Measurements from ENCODE around the gene LYL1. TPM values are rescaled to one million over a fixed set of nuclear protein-coding genes. Genes with fewer than 3 reads are reported as not detected.

The LYL1 gene
- total and polyA plus RNA-seq, 2 donors from 2014 or later: 8.5 to 13.8 TPM

DNA sequence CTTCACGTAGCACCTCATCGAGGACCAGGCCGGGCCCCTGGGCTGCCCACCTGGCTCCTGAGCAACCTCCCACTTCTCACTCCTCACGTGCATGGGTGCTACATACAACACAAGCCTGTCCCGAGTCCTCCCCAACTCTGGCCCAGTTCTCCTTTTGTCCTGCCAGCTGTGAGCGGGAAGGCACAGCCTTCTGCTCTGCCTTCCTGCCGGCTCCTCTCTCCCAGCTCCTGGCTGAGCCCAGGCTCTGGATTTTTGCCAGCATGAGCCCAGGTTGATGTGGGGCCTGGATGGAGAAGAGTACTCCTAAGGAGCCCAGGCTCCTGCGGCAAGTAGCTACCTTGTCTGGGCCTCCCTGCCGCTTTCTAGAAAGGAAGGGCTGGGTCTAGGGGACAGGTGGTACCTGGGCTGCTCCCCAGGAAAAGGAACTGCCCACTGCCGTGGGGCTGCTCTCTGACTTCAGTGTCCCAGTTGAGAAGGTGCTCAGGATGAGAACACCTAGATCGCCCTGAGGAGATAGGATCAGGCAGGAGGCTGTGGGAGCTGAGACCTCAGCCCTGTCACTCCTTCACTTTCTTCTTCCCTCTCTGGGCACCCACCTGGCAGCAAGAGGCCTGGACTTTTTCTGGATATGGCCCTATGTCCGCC lies 23.6 kb downstream of the LYL1 start:
- Histone ChIP-seq H3K27me3 (ENCODE audit: control insufficient read depth, insufficient read depth, low read length) (no peaks in the 10 kb centered on the region), H3K36me3 (ENCODE audit: control insufficient read depth in 2 of 3, insufficient read depth in 3 of 3, low read length in 3 of 3) (peaks cover 0 to under 1% (median 0%) of the 10 kb centered on the region in 3 donors), H3K27ac (ENCODE audit: low read depth in 2 of 2, low read length in 2 of 2) (no peak overlapping the region), H3K9ac (ENCODE audit: low read length in 3 of 3) (no peak overlapping the region), H3K9me3 (ENCODE audit: control insufficient read depth in 2 of 3, insufficient read depth in 1 of 3, low read length in 3 of 3) (no peaks in the 10 kb centered on the region), H3K4me3 (ENCODE audit: low read length in 3 of 3) (no peak overlapping the region), H3K4me1 (ENCODE audit: control insufficient read depth in 2 of 3, insufficient read depth in 2 of 3, low read depth in 1 of 3, low read length in 3 of 3) (peaks cover 0 to 4% (median 0%) of the 10 kb centered on the region in 3 donors)
- TF ChIP-seq, protein P1, sequence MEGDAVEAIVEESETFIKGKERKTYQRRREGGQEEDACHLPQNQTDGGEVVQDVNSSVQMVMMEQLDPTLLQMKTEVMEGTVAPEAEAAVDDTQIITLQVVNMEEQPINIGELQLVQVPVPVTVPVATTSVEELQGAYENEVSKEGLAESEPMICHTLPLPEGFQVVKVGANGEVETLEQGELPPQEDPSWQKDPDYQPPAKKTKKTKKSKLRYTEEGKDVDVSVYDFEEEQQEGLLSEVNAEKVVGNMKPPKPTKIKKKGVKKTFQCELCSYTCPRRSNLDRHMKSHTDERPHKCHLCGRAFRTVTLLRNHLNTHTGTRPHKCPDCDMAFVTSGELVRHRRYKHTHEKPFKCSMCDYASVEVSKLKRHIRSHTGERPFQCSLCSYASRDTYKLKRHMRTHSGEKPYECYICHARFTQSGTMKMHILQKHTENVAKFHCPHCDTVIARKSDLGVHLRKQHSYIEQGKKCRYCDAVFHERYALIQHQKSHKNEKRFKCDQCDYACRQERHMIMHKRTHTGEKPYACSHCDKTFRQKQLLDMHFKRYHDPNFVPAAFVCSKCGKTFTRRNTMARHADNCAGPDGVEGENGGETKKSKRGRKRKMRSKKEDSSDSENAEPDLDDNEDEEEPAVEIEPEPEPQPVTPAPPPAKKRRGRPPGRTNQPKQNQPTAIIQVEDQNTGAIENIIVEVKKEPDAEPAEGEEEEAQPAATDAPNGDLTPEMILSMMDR (IDR thresholded peaks at IDR 0.05; ENCODE audit: borderline replicate concordance, extremely low read depth, insufficient read depth): no peak
- DNase-seq: peak in 1 of 5 donors; percentile 34
- intact Hi-C loops (cut with DNase I): no loop called here
- FAIRE-seq: no peak

DNA sequence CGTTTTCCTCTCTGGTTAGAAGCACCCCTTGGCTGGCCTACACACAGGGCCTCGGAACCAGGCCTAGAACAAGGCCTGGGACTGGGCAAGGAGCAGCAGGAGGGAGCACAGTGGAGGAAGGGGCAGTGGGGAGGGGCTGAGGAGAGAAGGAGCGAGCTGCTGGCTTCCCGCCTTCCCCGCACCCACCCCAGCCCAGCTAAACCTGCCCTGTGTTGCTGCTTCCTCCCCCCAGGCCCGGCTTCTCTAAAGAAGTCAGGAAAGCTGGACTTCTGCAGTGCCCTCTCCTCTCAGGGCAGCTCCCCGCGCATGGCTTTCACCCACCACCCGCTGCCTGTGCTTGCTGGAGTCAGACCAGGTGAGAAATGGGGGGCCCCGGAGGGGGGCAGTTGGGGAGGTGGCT lies 24.3 kb downstream of the LYL1 start:
- Histone ChIP-seq H3K9me3 (ENCODE audit: control insufficient read depth in 2 of 3, insufficient read depth in 1 of 3, low read length in 3 of 3) (no peaks in the 10 kb centered on the region), H3K9ac (ENCODE audit: low read length in 3 of 3) (no peak overlapping the region), H3K4me3 (ENCODE audit: low read length in 3 of 3) (no peak overlapping the region), H3K27me3 (ENCODE audit: control insufficient read depth, insufficient read depth, low read length) (no peaks in the 10 kb centered on the region), H3K36me3 (ENCODE audit: control insufficient read depth in 2 of 3, insufficient read depth in 3 of 3, low read length in 3 of 3) (peaks cover 0 to 5% (median 0%) of the 10 kb centered on the region in 3 donors), H3K4me1 (ENCODE audit: control insufficient read depth in 2 of 3, insufficient read depth in 2 of 3, low read depth in 1 of 3, low read length in 3 of 3) (peaks cover 0 to 4% (median 0%) of the 10 kb centered on the region in 3 donors), H3K27ac (ENCODE audit: low read depth in 2 of 2, low read length in 2 of 2) (no peak overlapping the region)
- TF ChIP-seq, protein P1 (IDR thresholded peaks at IDR 0.05; ENCODE audit: borderline replicate concordance, extremely low read depth, insufficient read depth): no peak
- FAIRE-seq (no peak), DNase-seq (peak in 1 of 5 donors; percentile 55)
- intact Hi-C loops (cut with DNase I): no loop called here

DNA sequence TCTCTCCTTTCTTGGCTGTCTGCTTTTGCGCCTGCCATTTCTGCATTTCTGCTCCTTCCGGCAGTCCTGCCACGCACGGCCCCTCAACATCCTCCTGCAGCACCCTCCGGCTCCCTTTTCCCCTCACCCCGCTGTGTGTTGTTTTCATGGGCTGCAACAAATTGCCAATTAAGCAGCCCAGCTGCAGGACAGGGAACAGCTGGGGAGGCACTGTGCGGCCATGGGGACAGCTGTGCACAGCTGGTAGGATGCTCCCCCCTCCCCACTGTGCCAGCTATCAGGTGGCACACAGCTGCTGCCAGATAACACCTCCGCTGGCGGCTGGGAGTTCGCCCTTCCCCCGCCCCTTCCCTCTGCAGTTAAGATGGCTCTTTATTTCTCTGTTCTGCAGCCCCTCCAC lies 25.4 kb downstream of the LYL1 start:
- intact Hi-C loops (cut with DNase I): no loop called here
- FAIRE-seq (no peak), DNase-seq (peak in 4 of 5 donors; percentile 69 to 82 (median 76))
- Histone ChIP-seq H3K27ac (ENCODE audit: low read depth in 2 of 2, low read length in 2 of 2) (no peak overlapping the region), H3K4me1 (ENCODE audit: control insufficient read depth in 2 of 3, insufficient read depth in 2 of 3, low read depth in 1 of 3, low read length in 3 of 3) (peaks cover 0 to 4% (median 0%) of the 10 kb centered on the region in 3 donors), H3K9me3 (ENCODE audit: control insufficient read depth in 2 of 3, insufficient read depth in 1 of 3, low read length in 3 of 3) (no peaks in the 10 kb centered on the region), H3K4me3 (ENCODE audit: low read length in 3 of 3) (no peak overlapping the region), H3K9ac (ENCODE audit: low read length in 3 of 3) (no peak overlapping the region), H3K27me3 (ENCODE audit: control insufficient read depth, insufficient read depth, low read length) (no peaks in the 10 kb centered on the region), H3K36me3 (ENCODE audit: control insufficient read depth in 2 of 3, insufficient read depth in 3 of 3, low read length in 3 of 3) (peaks cover 0 to 5% (median 2%) of the 10 kb centered on the region in 3 donors)
- TF ChIP-seq, protein P1 (IDR thresholded peaks at IDR 0.05; ENCODE audit: borderline replicate concordance, extremely low read depth, insufficient read depth): no peak

All from kidney (tissue), 14 donors.